Measurements from ENCODE around the gene DNAJC2.

Gene DNAJC2

GRCh38 chr7:103344453-103345149 lies at the start of gene DNAJC2:
Gene DNAJC2, minus strand, starts transcription at chr7:103344767. Its CDS starts 145 bp downstream, at chr7:103344622.
- peak; percentile 89 for DNase-seq

- no peak for DNase-seq
Observed at GRCh38 chr7:103391976-103392375, 47.4 kb upstream of the DNAJC2 start.

GRCh38 chr7:103391150-103391549 lies 46.6 kb upstream of the DNAJC2 start:
- no peak for DNase-seq

- no peak for DNase-seq
Observed at GRCh38 chr7:103389263-103389662, 44.7 kb upstream of the DNAJC2 start.

GRCh38 chr7:103388469-103389140 lies 44.0 kb upstream of the DNAJC2 start:
- no peak for DNase-seq

- DNase-seq: no peak
Observed at GRCh38 chr7:103387242-103387641, 42.7 kb upstream of the DNAJC2 start.

GRCh38 chr7:103382032-103382402 lies 37.5 kb upstream of the DNAJC2 start:
- no peak for DNase-seq

GRCh38 chr7:103381280-103382031 lies 36.9 kb upstream of the DNAJC2 start:
- no peak for DNase-seq

GRCh38 chr7:103380395-103381191 lies 36.0 kb upstream of the DNAJC2 start:
- DNase-seq: no peak

GRCh38 chr7:103379270-103379975 lies 34.9 kb upstream of the DNAJC2 start:
- DNase-seq: no peak

- DNase-seq: no peak
Observed at GRCh38 chr7:103373866-103374643, 29.5 kb upstream of the DNAJC2 start.

GRCh38 chr7:103369432-103369831 lies 24.9 kb upstream of the DNAJC2 start:
- DNase-seq: no peak

GRCh38 chr7:103349805-103350204 lies 5.2 kb upstream of the DNAJC2 start:
- no peak for DNase-seq

- no peak for DNase-seq
Observed at GRCh38 chr7:103348959-103349358, 4.4 kb upstream of the DNAJC2 start.

- peak; percentile 10 for DNase-seq
Observed at GRCh38 chr7:103348452-103348851, 3.9 kb upstream of the DNAJC2 start.

- DNase-seq: peak; percentile 91
Observed at GRCh38 chr7:103347507-103348267, 3.1 kb upstream of the DNAJC2 start, which contains the start of gene PSMC2. Gene PSMC2, plus strand, starts transcription at chr7:103347643. Its CDS starts 69 bp downstream, at chr7:103347712.

GRCh38 chr7:103346396-103346795 lies 1.8 kb upstream of the DNAJC2 start:
- DNase-seq: no peak

- DNase-seq: peak; percentile 28
Observed at GRCh38 chr7:103343758-103344452, 662 bp downstream of the DNAJC2 start.

GRCh38 chr7:103343332-103343731 lies 1.2 kb downstream of the DNAJC2 start:
- DNase-seq: no peak

GRCh38 chr7:103341466-103341865 lies 3.1 kb downstream of the DNAJC2 start:
- DNase-seq: no peak
